Aorta (tissue), 5 donors: ENCODE measurements around the gene TMPRSS2. TPM values are rescaled to one million over a fixed set of nuclear protein-coding genes. Genes with fewer than 3 reads are reported as not detected.

ENCODE experiments used
- ATAC-seq: fragments of 200-7000 bp; cut with Tn5 transposase; one replicate; pipeline ENCODE4 v1.9.1; 2022; ENCODE audit warnings: moderate library complexity; ENCODE audit not compliant: low FRiP score
- DNase-seq, 2 donors: peaks; one replicate each; pipeline ENCODE4 v3.0.0-alpha.2; 2020
- H3K27ac ChIP-seq, 2 donors: one replicate each; pipeline ENCODE4 v1.5.1; 2013; ENCODE audit warnings: low read length in 2 of 2, mild to moderate bottlenecking in 2 of 2, moderate library complexity in 2 of 2, control low read depth in 1 of 2, inconsistent platforms in 1 of 2, low read depth in 1 of 2
- H3K27me3 ChIP-seq, 2 donors: one replicate each; pipeline ENCODE4 v1.6.1; 2013; ENCODE audit warnings: control low read depth in 1 of 2, low read length in 1 of 2, mild to moderate bottlenecking in 1 of 2, moderate library complexity in 1 of 2; ENCODE audit not compliant: insufficient read depth in 2 of 2, control insufficient read depth in 1 of 2
- H3K36me3 ChIP-seq, 2 donors: one replicate each; pipeline ENCODE4 v1.6.1; 2013; ENCODE audit warnings: control low read depth in 1 of 2, low read length in 1 of 2, mild to moderate bottlenecking in 1 of 2; ENCODE audit not compliant: insufficient read depth in 2 of 2, control insufficient read depth in 1 of 2
- H3K4me1 ChIP-seq, 2 donors: one replicate each; pipeline ENCODE4 v1.6.1; 2013; ENCODE audit warnings: low read length in 2 of 2, control low read depth in 1 of 2, mild to moderate bottlenecking in 1 of 2, moderate library complexity in 1 of 2; ENCODE audit not compliant: insufficient read depth in 2 of 2, control insufficient read depth in 1 of 2
- H3K4me3 ChIP-seq, 2 donors: one replicate each; pipeline ENCODE4 v1.5.1; 2013; ENCODE audit warnings: low read length in 2 of 2, control low read depth in 1 of 2, mild to moderate bottlenecking in 1 of 2
- H3K9me3 ChIP-seq: one replicate; pipeline ENCODE4 v1.6.1; 2013; ENCODE audit warnings: mild to moderate bottlenecking, low read length; ENCODE audit not compliant: control insufficient read depth
- WGBS, 2 donors: extraction: QIAGEN DNeasy Blood & Tissue Kit; methylation state at CpG; one replicate each; pipeline ENCODE4 v1.1.7; 2013; 5-methylcytosine and 5-hydroxymethylcytosine counted together
- intact Hi-C, 2 donors: fragments of 100-400 bp; cut with DNase I; formaldehyde crosslinking; loops; one replicate each; pipeline versions ENCODE4 v1.14.2 to v1.15.0; 2022
- polyA plus RNA-seq, 2 donors: library from polyadenylated mRNA; stranded (reverse); fragments of 200-250 nt; gene quantifications; one replicate each; pipeline ENCODE4 v1.2.3, GENCODE V29; 2013
- total RNA-seq, 2 donors: library from RNA; stranded (reverse); fragmentation: NEBNext Ultra II Directional; extraction: Animal tissue kit (Norgen Biotek cat#: 25700); gene quantifications; one replicate each; pipeline ENCODE4 v1.2.1, GENCODE V29; 2021
- donor health status: healthy with polysubstance abuse.
- donor health status: Bipolar disorder and iron deficiency.
- donor health status: DM: no; HTN: no; CAD: no.
- donor health status: DM: no; HTN: no; CAD: no.
- donor health status: DM: yes; HTN: yes; CAD: no.

Gene TMPRSS2
- total and polyA plus RNA-seq, 4 donors, result 0.10 to 10.4 TPM; not detected in 2

- H3K36me3 ChIP-seq, result no peaks in the 10 kb centered on the region
- H3K4me1 ChIP-seq, result no peaks in the 10 kb centered on the region
- H3K4me3 ChIP-seq, result no peak overlapping the region
- H3K27ac ChIP-seq, result no peak overlapping the region
- intact Hi-C loops, result no loop called here
- no peak for DNase-seq
- H3K9me3 ChIP-seq, result no peaks in the 10 kb centered on the region
- no peaks in the 10 kb centered on the region for H3K27me3 ChIP-seq
- 43 to 60% methylated on average over 7 of the region's 7 CpGs for WGBS, 2 donors
- ATAC-seq, result no peak
Measured at GRCh38 chr21:41536827-41537103, 28.8 kb upstream of the TMPRSS2 start.

DNA sequence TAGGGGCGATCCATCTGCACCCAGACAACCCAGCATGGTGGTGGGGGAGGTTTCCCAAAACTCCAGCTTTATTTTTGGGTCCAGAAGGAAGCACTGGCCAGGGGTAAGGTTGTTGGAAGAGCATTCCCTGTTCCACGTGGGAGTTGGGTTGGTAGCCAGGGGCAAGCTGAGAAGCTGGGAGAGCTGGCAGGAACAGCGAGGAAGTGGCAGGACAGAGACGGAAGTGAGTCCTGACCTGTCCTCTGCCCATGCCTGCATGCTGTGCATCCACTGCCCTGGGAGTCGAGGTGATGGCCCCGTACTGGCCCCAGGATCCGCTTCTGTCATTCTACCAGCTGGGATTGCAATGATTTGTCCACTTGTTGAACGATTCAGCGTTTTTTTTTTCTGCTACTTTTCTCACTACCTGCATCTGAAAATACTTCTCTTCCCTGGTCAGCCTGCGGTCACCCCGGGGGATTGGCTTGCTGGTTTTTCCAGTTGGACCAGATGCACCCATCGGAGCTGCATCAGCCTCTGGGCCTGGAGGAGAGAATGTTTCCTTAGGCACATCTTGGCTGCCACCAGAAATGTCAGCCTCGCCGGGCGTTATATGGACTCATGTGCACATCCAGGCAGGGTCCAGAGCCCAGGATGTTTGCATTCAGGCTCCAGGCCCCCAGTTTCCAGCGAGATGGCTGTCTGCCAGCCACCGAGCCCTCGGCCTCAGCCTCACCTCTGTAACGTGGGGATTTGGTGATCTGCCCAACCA lies 28.3 kb upstream of the TMPRSS2 start:
- Histone ChIP-seq H3K27me3 (no peaks in the 10 kb centered on the region), H3K4me3 (no peak overlapping the region), H3K27ac (no peak overlapping the region), H3K4me1 (no peaks in the 10 kb centered on the region), H3K9me3 (no peaks in the 10 kb centered on the region), H3K36me3 (no peaks in the 10 kb centered on the region)
- DNase-seq (no peak), ATAC-seq (no peak)
- 62% methylated on average over 19 of the region's 19 CpGs for WGBS, 2 donors
- intact Hi-C loops, result no loop called here

DNA sequence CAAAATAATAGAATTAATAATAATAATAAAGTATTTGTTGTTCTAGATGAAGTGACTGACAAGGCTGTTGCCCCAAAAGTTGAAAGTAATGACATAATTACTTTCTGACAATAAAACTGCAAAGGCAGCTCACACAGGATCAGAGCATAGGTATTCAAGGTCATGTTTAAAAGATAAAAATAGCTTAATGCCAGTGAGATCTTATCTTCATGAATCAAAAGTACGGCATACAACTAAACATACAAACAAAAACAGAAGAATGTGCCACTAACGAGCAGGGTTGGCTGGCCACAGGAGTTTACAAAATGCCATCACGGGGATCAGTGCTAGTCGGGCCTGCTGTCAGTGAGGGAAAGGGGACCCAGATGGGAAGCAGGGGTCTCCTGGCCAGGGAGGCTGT lies 22.4 kb upstream of the TMPRSS2 start:
- WGBS, 2 donors, result 87% methylated on average over 4 of the region's 4 CpGs
- Histone ChIP-seq H3K9me3 (no peaks in the 10 kb centered on the region), H3K27me3 (no peaks in the 10 kb centered on the region), H3K4me1 (no peaks in the 10 kb centered on the region), H3K36me3 (no peaks in the 10 kb centered on the region), H3K4me3 (no peak overlapping the region), H3K27ac (no peak overlapping the region)
- ATAC-seq (no peak), DNase-seq (no peak)
- intact Hi-C loops, result no loop called here

DNA sequence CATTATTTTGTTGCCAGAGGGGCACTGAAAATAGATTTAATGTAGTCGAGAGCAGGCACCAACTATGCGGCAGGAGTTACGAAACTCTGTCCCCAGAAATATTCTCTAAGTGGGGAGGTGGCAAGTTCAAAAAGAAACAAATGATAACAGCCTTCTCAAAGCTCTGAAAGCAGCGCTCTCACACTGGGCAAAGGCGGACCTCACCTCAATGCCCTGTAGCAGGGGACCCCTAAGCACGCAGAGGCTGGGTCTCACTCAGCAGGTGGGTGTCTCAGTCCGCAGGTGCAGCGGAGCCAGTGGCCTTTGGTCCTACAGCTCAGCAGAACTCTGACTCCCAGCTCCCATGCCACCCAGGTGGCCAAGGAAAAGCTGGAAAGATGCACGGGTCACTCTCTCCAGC lies 21.8 kb upstream of the TMPRSS2 start:
- WGBS, 2 donors, result 64 to 68% methylated on average over 9 of the region's 9 CpGs
- Histone ChIP-seq H3K27ac (no peak overlapping the region), H3K4me1 (no peaks in the 10 kb centered on the region), H3K9me3 (no peaks in the 10 kb centered on the region), H3K27me3 (no peaks in the 10 kb centered on the region), H3K36me3 (no peaks in the 10 kb centered on the region), H3K4me3 (no peak overlapping the region)
- intact Hi-C loops, result no loop called here
- DNase-seq (no peak), ATAC-seq (no peak)

DNA sequence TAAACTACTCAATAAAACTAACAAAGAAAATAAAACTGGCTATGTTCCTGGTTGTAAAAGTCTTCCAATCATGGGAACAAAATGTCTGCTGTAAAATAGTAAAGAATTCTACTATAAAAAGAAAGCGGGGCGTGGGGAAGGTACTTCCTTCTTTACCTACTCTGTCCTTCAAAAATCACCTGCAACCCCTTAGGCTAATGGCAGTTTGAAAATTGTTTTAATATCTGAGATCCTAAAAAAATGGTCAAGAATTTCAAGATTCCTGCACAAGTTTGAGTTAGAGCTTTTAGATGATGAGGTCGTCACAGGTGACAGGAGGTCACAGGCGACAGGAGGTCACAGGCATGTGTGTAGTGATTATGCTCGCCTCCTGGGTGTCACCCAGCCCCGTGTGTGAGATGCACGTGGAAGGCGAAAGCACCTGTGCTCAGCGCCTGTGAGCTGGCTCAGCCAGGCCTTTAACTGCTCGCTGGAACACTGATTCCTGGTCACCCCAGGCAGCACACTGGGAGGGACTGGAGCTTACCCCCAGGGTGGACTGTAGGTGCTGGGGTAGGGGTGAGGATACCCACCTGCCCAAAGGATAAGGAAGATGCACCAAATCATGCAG lies 18.6 kb upstream of the TMPRSS2 start:
- H3K27me3 ChIP-seq, result no peaks in the 10 kb centered on the region
- no peak overlapping the region for H3K4me3 ChIP-seq
- 74 to 79% methylated on average over 10 of the region's 10 CpGs for WGBS, 2 donors
- no peak for ATAC-seq
- H3K9me3 ChIP-seq, result no peaks in the 10 kb centered on the region
- H3K36me3 ChIP-seq, result no peaks in the 10 kb centered on the region
- no peak for DNase-seq
- intact Hi-C loops, result no loop called here
- no peak overlapping the region for H3K27ac ChIP-seq
- H3K4me1 ChIP-seq, result no peaks in the 10 kb centered on the region

- 80 to 87% methylated on average over 3 of the region's 3 CpGs for WGBS, 2 donors
- no peak for ATAC-seq
- H3K4me3 ChIP-seq, result no peak overlapping the region
Measured at GRCh38 chr21:41523175-41523574, 15.2 kb upstream of the TMPRSS2 start.

GRCh38 chr21:41521489-41522027 lies 13.6 kb upstream of the TMPRSS2 start:
- H3K9me3 ChIP-seq, result peaks cover 2% of the 10 kb centered on the region
- H3K36me3 ChIP-seq, result no peaks in the 10 kb centered on the region
- H3K27me3 ChIP-seq, result no peaks in the 10 kb centered on the region
- ATAC-seq (no peak), DNase-seq (no peak)
- H3K27ac ChIP-seq, result no peak overlapping the region
- no peak overlapping the region for H3K4me3 ChIP-seq
- 74 to 79% methylated on average over 4 of the region's 4 CpGs for whole genome bisulfite sequencing, 2 donors
- intact Hi-C loops, result no loop called here
- no peaks in the 10 kb centered on the region for H3K4me1 ChIP-seq

More at GRCh38 chr21:41523175-41523574, 15.2 kb upstream of the TMPRSS2 start:
- Histone ChIP-seq H3K9me3 (peaks cover 2% of the 10 kb centered on the region), H3K4me1 (no peaks in the 10 kb centered on the region), H3K27me3 (no peaks in the 10 kb centered on the region), H3K27ac (no peak overlapping the region), H3K36me3 (no peaks in the 10 kb centered on the region)
- intact Hi-C loops, result no loop called here
- DNase-seq, result no peak

DNA sequence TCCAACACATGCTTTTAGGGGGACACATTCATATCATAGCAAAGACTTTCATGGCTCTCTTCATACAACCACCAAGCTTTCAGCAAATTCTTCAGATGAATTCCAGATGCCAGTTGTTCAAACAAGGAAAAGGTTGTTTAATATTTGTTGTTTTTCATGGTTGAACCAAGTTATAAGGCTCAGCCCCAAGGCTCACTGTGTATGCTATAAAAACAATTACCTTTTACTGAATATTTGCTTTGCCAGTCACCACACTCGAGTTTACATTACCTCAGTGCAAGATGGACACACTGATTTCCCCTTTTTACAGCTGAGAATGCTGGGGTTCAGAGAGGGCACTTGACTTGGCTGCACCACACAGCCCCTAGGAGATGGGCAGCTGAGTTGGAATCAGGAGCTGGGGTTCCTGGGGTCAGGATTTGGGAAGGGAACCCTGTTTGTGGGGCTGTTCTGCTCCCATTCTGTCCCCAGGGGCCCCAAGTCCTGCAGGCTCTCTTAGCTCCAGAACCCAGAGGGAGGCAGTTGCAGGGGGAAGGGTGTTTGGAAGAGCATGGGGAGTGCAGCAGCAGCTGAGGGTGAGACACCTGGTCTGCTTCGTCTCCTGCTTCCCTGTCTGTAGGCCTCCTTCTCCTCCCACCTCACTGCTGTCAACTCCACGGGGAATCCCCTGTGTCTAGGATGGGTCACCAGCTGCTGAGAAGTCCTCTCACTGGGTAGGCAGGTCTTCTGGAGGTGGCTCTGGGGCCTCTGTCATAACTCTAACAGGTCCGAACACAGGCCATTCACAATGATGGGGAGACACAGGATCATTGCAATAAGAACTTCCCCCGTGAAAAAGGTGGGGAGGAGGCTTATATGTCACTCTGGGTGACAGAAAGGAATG lies 12.8 kb upstream of the TMPRSS2 start:
- Histone ChIP-seq H3K36me3 (no peaks in the 10 kb centered on the region), H3K27ac (no peak overlapping the region), H3K4me3 (no peak overlapping the region), H3K27me3 (no peaks in the 10 kb centered on the region), H3K9me3 (peaks cover 2% of the 10 kb centered on the region), H3K4me1 (no peaks in the 10 kb centered on the region)
- DNase-seq, result no peak
- no peak for ATAC-seq
- 59 to 60% methylated on average over 5 of the region's 5 CpGs for WGBS, 2 donors
- intact Hi-C loops, result no loop called here
